IMR-90 (cell line): ENCODE measurements around the gene ARHGAP12. TPM values are rescaled to one million over a fixed set of nuclear protein-coding genes. Genes with fewer than 3 reads are reported as not detected.

ENCODE experiments used
- ATAC-seq: fragments of 200-7000 bp; cut with Tn5 transposase; 2 replicates; pipeline ENCODE4 v1.9.1; 2020; ENCODE audit warnings: low read depth, mild to moderate bottlenecking, moderate library complexity
- BruUV-seq: library from RNA; stranded (reverse); fragments of 400-500 nt; replicated peaks from 2 replicates; lab custom pipeline; 2021; lab: Mats Ljungman, UMichigan
- CTCF ChIA-PET: fragments of 300-600 bp; formaldehyde crosslinking; extraction: SDS; loops from one replicate; lab custom pipeline; 2021; ENCODE audit warnings: antibody characterized with exemption; lab: Yijun Ruan, JAX
- POLR2A ChIA-PET: fragments of 300-600 bp; sonication (Branson Sonifier 250); formaldehyde crosslinking; loops from one replicate; lab custom pipeline; 2022; ENCODE audit warnings: antibody characterized with exemption; ENCODE audit not compliant: unreplicated experiment; lab: Charles Lee
- DNase-seq: peaks from one replicate; pipeline ENCODE4 v3.0.0; 2013
- H2AFZ ChIP-seq: replicated peaks from 2 replicates; pipeline ENCODE3; 2013; ENCODE audit warnings: low read length, mild to moderate bottlenecking; ENCODE audit not compliant: poor library complexity
- H2AK5ac ChIP-seq: 2 replicates; pipeline ENCODE4 v1.6.1; 2013; ENCODE audit warnings: low read depth, low read length, inconsistent platforms
- H2AK9ac ChIP-seq: replicated peaks from 2 replicates; pipeline ENCODE3; 2013; ENCODE audit warnings: mild to moderate bottlenecking, low read depth, low read length, moderate library complexity; ENCODE audit not compliant: poor library complexity
- H2BK120ac ChIP-seq: 2 replicates; pipeline ENCODE4 v1.6.1; 2013; ENCODE audit warnings: low read depth, low read length, inconsistent platforms
- H2BK15ac ChIP-seq: 3 replicates; pipeline ENCODE4 v1.6.1; 2013; ENCODE audit warnings: low read depth, low read length, inconsistent platforms
- H2BK20ac ChIP-seq: 2 replicates; pipeline ENCODE4 v1.6.1; 2013; ENCODE audit warnings: low read depth, mild to moderate bottlenecking, inconsistent platforms, low read length, moderate library complexity
- H2BK5ac ChIP-seq: 2 replicates; pipeline ENCODE4 v1.6.1; 2013; ENCODE audit warnings: mild to moderate bottlenecking, low read depth, low read length, inconsistent platforms; ENCODE audit not compliant: poor library complexity, severe bottlenecking
- H3K14ac ChIP-seq: replicated peaks from 2 replicates; pipeline ENCODE4 v1.6.1; 2013; ENCODE audit warnings: low read depth, low read length, inconsistent platforms
- H3K18ac ChIP-seq: 2 replicates; pipeline ENCODE4 v1.6.1; 2013; ENCODE audit warnings: low read depth, low read length, control low read depth
- H3K23ac ChIP-seq: 2 replicates; pipeline ENCODE4 v1.6.1; 2013; ENCODE audit warnings: low read depth, low read length, inconsistent platforms
- H3K27ac ChIP-seq: 2 replicates; pipeline ENCODE4 v1.5.1; 2013; ENCODE audit warnings: mild to moderate bottlenecking, control low read depth, low read length; ENCODE audit not compliant: insufficient read depth
- H3K27me3 ChIP-seq: 2 replicates; pipeline ENCODE4 v1.6.1; 2013; ENCODE audit warnings: low read length; ENCODE audit not compliant: control insufficient read depth, insufficient read depth
- H3K36me3 ChIP-seq: 2 replicates; pipeline ENCODE4 v1.6.1; 2013; ENCODE audit warnings: low read length, mixed read lengths; ENCODE audit not compliant: control insufficient read depth, insufficient read depth
- H3K4ac ChIP-seq: 2 replicates; pipeline ENCODE4 v1.6.1; 2013; ENCODE audit warnings: low read depth, low read length, inconsistent platforms
- H3K4me1 ChIP-seq: 2 replicates; pipeline ENCODE4 v1.6.1; 2013; ENCODE audit warnings: low read length, mixed read lengths; ENCODE audit not compliant: control insufficient read depth, insufficient read depth
- H3K4me2 ChIP-seq: 2 replicates; pipeline ENCODE4 v1.6.1; 2013; ENCODE audit warnings: low read depth, mild to moderate bottlenecking, control low read depth, low read length, moderate library complexity
- H3K4me3 ChIP-seq: 2 replicates; pipeline ENCODE4 v1.5.1; 2013; ENCODE audit warnings: low read depth, mild to moderate bottlenecking, control low read depth, low read length, moderate library complexity; ENCODE audit not compliant: insufficient read depth
- H3K56ac ChIP-seq: 2 replicates; pipeline ENCODE4 v1.6.1; 2013; ENCODE audit warnings: low read length, inconsistent platforms; ENCODE audit not compliant: insufficient read depth; ENCODE audit errors: extremely low read depth
- H3K79me1 ChIP-seq, 2 experiments: 2 replicates each; pipeline ENCODE4 v1.6.1; 2013; ENCODE audit warnings: low read length in 2 of 2, inconsistent platforms in 1 of 2, low read depth in 1 of 2
- H3K9ac ChIP-seq: 2 replicates; pipeline ENCODE4 v1.6.1; 2013; ENCODE audit warnings: low read depth, low read length, control low read depth
- H3K9me1 ChIP-seq: 2 replicates; pipeline ENCODE4 v1.6.1; 2013; ENCODE audit warnings: low read length, inconsistent platforms; ENCODE audit not compliant: insufficient read depth
- H3K9me3 ChIP-seq: 2 replicates; pipeline ENCODE4 v1.6.1; 2013; ENCODE audit warnings: low read length; ENCODE audit not compliant: control insufficient read depth, insufficient read depth
- H4K20me1 ChIP-seq: 2 replicates; pipeline ENCODE4 v1.6.1; 2013; ENCODE audit warnings: low read length, inconsistent platforms; ENCODE audit not compliant: insufficient read depth
- H4K5ac ChIP-seq: 2 replicates; pipeline ENCODE4 v1.6.1; 2013; ENCODE audit warnings: mild to moderate bottlenecking, low read depth, low read length, control low read depth
- H4K8ac ChIP-seq, 2 experiments: 2 replicates each; pipeline ENCODE4 v1.6.1; 2013; ENCODE audit warnings: low read depth in 2 of 2, low read length in 2 of 2, control low read depth in 1 of 2, inconsistent platforms in 1 of 2
- H4K91ac ChIP-seq: 2 replicates; pipeline ENCODE4 v1.6.1; 2013; ENCODE audit warnings: low read depth, low read length, inconsistent platforms; ENCODE audit not compliant: insufficient read depth
- BHLHE40 ChIP-seq: fragments of 150-350 bp; IDR thresholded peaks from 2 replicates; pipeline ENCODE4 v1.6.1; 2016; ENCODE audit warnings: mild to moderate bottlenecking, low read depth, low read length
- CTCF ChIP-seq: conservative IDR thresholded peaks from 2 replicates; pipeline ENCODE4 v1.5.1; 2012; ENCODE audit warnings: mild to moderate bottlenecking, low read depth, low read length, improper control_type of control experiment
- FOS ChIP-seq: fragments of 150-350 bp; IDR thresholded peaks from 2 replicates; pipeline ENCODE4 v1.6.1; 2016; ENCODE audit warnings: low read depth, low read length
- MAZ ChIP-seq: IDR thresholded peaks from 2 replicates; pipeline ENCODE4 v1.6.1; 2012; ENCODE audit warnings: low read depth, mild to moderate bottlenecking, low read length, improper control_type of control experiment, moderate library complexity, borderline replicate concordance
- NFE2L2 ChIP-seq: fragments of 150-350 bp; IDR thresholded peaks from 2 replicates; pipeline ENCODE4 v1.6.1; 2016; ENCODE audit warnings: low read depth, mild to moderate bottlenecking, low read length
- POLR2A ChIP-seq: IDR thresholded peaks from 2 replicates; pipeline ENCODE4 v1.6.1; 2012; ENCODE audit warnings: mild to moderate bottlenecking, low read depth, low read length
- RAD21 ChIP-seq: IDR thresholded peaks from 2 replicates; pipeline ENCODE4 v1.6.1; 2012; ENCODE audit warnings: low read length, improper control_type of control experiment
- RCOR1 ChIP-seq: IDR thresholded peaks from 2 replicates; pipeline ENCODE4 v1.6.1; 2012; ENCODE audit warnings: mild to moderate bottlenecking, low read length, improper control_type of control experiment; ENCODE audit not compliant: insufficient replicate concordance
- RFX5 ChIP-seq: IDR thresholded peaks from 2 replicates; pipeline ENCODE4 v1.8.0; 2012; ENCODE audit warnings: low read depth, mild to moderate bottlenecking, low read length, moderate library complexity
- SMC3 ChIP-seq: fragments of 150-350 bp; IDR thresholded peaks from 2 replicates; pipeline ENCODE4 v1.6.1; 2016; ENCODE audit warnings: low read depth, mild to moderate bottlenecking, antibody characterized with exemption, low read length, moderate library complexity
- WGBS, 2 experiments: methylation state at CpG; one replicate each; pipeline versions ENCODE4 v1.1.5 to v1.1.7; 2013; ENCODE audit warnings: missing lambda C conversion rate in 2 of 2; ENCODE audit not compliant: insufficient read length in 1 of 2; ENCODE audit errors: extremely low coverage in 2 of 2; 5-methylcytosine and 5-hydroxymethylcytosine counted together
- dilution Hi-C: fragments of 300-500 bp; cut with HindIII; formaldehyde crosslinking; loops from one replicate; pipeline ENCODE4 v1.14.3; 2018; ENCODE audit warnings: low sequenced_read_pairs; ENCODE audit not compliant: unreplicated experiment
- in situ Hi-C: fragments of 300-500 bp; cut with MboI; formaldehyde crosslinking; loops from 3 replicates; pipeline ENCODE4 v1.14.3; 2019; ENCODE audit warnings: low sequenced_read_pairs, inconsistent platforms, mixed read lengths
- intact Hi-C: fragments of 100-400 bp; cut with micrococcal nuclease; formaldehyde crosslinking; loops from 2 replicates; pipeline ENCODE4 v1.10.0; 2022
- polyA plus RNA-seq, 3 experiments: library from polyadenylated mRNA; depleted of rRNA; stranded (reverse); fragments of >200 nt; gene quantifications; 2 replicates each; pipeline ENCODE4 v1.2.3, GENCODE V29; 2012; ENCODE audit warnings: low replicate concordance in 1 of 3
- total RNA-seq: library from RNA; depleted of rRNA; stranded (reverse); fragments of >200 nt; gene quantifications from 2 replicates; pipeline ENCODE4 v1.2.3, GENCODE V29; 2012
- TF ChIP-seq, protein P1 (sequence below): fragments of 150-350 bp; IDR thresholded peaks from 2 replicates; pipeline ENCODE4 v1.6.1; 2016; ENCODE audit warnings: low read depth, mild to moderate bottlenecking, low read length, moderate library complexity, borderline replicate concordance

ARHGAP12 gene
- total and polyA plus RNA-seq, 2 of the 4 experiments (the other 2 are of a cell fraction), result 9.0 to 28.5 TPM

DNA sequence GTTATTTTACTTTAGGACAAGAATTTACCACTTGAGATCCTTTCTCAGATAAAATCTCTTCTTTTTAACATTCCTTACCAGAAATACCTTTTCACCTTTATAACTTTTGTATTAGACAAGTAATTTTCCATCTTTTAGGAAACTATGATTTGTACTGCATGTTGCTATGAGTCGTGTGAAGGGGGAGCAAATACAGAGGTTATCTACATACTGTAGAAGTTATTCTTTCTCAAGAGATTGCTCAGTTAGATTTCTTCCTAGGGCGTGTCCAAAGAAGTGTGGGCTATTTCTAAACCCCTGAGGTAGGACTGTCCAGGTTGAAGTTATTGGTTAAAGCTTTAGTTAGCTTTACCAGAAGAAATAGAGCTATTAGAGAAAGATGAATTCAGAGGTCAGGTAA, 30.2 kb upstream of the ARHGAP12 start:
- Histone ChIP-seq H3K27ac (no peak overlapping the region), H4K5ac (no peak overlapping the region), H3K56ac (no peak overlapping the region), H4K91ac (no peak overlapping the region), H3K27me3 (no peaks in the 10 kb centered on the region), H2AK9ac (no peak overlapping the region), H4K20me1 (no peaks in the 10 kb centered on the region), H3K9ac (no peak overlapping the region), H2BK5ac (no peak overlapping the region), H2BK120ac (no peak overlapping the region), H2BK15ac (no peak overlapping the region), H3K14ac (no peak overlapping the region), H3K9me3 (peaks cover 4% of the 10 kb centered on the region), H2AK5ac (no peak overlapping the region), H3K4me1 (no peaks in the 10 kb centered on the region), H4K8ac (no peak overlapping the region), H2BK20ac (no peak overlapping the region), H3K4me3 (no peak overlapping the region), H3K36me3 (no peaks in the 10 kb centered on the region), H2AFZ (no peak overlapping the region), H3K79me1 (no peaks in the 10 kb centered on the region), H3K9me1 (no peaks in the 10 kb centered on the region), H3K18ac (no peak overlapping the region), H3K4me2 (no peak overlapping the region), H3K4ac (no peak overlapping the region), H3K23ac (no peak overlapping the region)
- intact Hi-C loops, result no loop called here
- ChIA-PET CTCF (no interaction called here), POLR2A (no interaction called here)
- dilution Hi-C loops, result no loop called here
- TF ChIP-seq NFE2L2 (no peak), FOS (no peak), BHLHE40 (no peak), RFX5 (no peak), SMC3 (no peak), RCOR1 (no peak), POLR2A (no peak), RAD21 (no peak), CTCF (no peak), MAZ (no peak)
- TF ChIP-seq, protein P1, sequence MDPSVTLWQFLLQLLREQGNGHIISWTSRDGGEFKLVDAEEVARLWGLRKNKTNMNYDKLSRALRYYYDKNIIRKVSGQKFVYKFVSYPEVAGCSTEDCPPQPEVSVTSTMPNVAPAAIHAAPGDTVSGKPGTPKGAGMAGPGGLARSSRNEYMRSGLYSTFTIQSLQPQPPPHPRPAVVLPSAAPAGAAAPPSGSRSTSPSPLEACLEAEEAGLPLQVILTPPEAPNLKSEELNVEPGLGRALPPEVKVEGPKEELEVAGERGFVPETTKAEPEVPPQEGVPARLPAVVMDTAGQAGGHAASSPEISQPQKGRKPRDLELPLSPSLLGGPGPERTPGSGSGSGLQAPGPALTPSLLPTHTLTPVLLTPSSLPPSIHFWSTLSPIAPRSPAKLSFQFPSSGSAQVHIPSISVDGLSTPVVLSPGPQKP, result no peak
- DNase-seq, result no peak
- in situ Hi-C loops, result no loop called here
- no peak for ATAC-seq
- WGBS, 2 experiments, result 100% methylated on average over 1 of the region's 2 CpGs; no CpG with 5 or more reads in 1 of the 2 experiments
- no TSS peak for BruUV-seq
